Right lobe of liver (tissue), 6 donors: ENCODE measurements around the gene OR1J4. TPM values are rescaled to one million over a fixed set of nuclear protein-coding genes. Genes with fewer than 3 reads are reported as not detected.
"Not testable (repeated sequence)": the region's sequence is repeated elsewhere in the genome, so short reads cannot be mapped to it uniquely, and the experiment has no call there.

Source experiments
- ATAC-seq, 4 donors: fragments of 200-7000 bp; cut with Tn5 transposase; one replicate each; pipeline ENCODE4 v1.9.1; 2020; ENCODE audit warnings: mild to moderate bottlenecking in 4 of 4, moderate library complexity in 4 of 4
- DNase-seq, 3 donors: peaks; one replicate each; pipeline ENCODE4 v3.0.0-alpha.2; 2020
- H3K27ac ChIP-seq, 3 donors: fragments of 200-600 bp; one replicate each; pipeline ENCODE4 v1.8.0; 2022
- H3K27me3 ChIP-seq, 2 donors: fragments of 200-600 bp; one replicate each; pipeline ENCODE4 v1.8.0; 2022
- H3K36me3 ChIP-seq, 4 donors: fragments of 200-600 bp; sonication (generic) in 1 of 4; one replicate each; pipeline versions ENCODE4 v1.5.1 to v1.8.0; 2017 to 2022; ENCODE audit warnings: control low read depth in 1 of 4
- H3K4me1 ChIP-seq, 4 donors: fragments of 200-600 bp; sonication (generic) in 1 of 4; one replicate each; pipeline versions ENCODE4 v1.5.1 to v1.8.0; 2017 to 2022; ENCODE audit warnings: control low read depth in 1 of 4
- H3K4me3 ChIP-seq, 3 donors: fragments of 200-600 bp; one replicate each; pipeline ENCODE4 v1.8.0; 2022
- H3K9me3 ChIP-seq, 4 donors: fragments of 200-600 bp; sonication (generic) in 1 of 4; one replicate each; pipeline versions ENCODE4 v1.5.1 to v1.8.0; 2017 to 2022; ENCODE audit warnings: control low read depth in 1 of 4
- CTCF ChIP-seq, 4 donors: fragments of 200-600 bp in 3 of 4; fragments of 450-650 bp in 1 of 4; IDR thresholded peaks; one replicate each; pipeline versions ENCODE4 v1.5.1 to v1.8.0; 2016 to 2022; ENCODE audit warnings: antibody characterized with exemption in 4 of 4, mild to moderate bottlenecking in 2 of 4
- POLR2A ChIP-seq: fragments of 450-650 bp; IDR thresholded peaks from one replicate; pipeline ENCODE4 v1.6.1; 2017; ENCODE audit warnings: antibody characterized with exemption, mild to moderate bottlenecking
- WGBS: methylation state at CpG from one replicate; pipeline ENCODE4 v1.1.6; 2018; ENCODE audit warnings: low coverage, low lambda C conversion rate; ENCODE audit not compliant: insufficient coverage; ENCODE audit errors: missing lambda C conversion rate; 5-methylcytosine and 5-hydroxymethylcytosine counted together
- intact Hi-C, 2 donors: fragments of 100-400 bp; cut with DNase I; formaldehyde crosslinking; loops; one replicate each; pipeline versions ENCODE4 v1.11.2 to v1.14.1; 2022
- total RNA-seq, 6 experiments: library from RNA; depleted of rRNA in 2 of 6; stranded (reverse); fragments of >200 nt in 2 of 6; fragmentation: NEBNext Ultra II Directional in 3 of 6; extraction: Animal tissue kit (Norgen Biotek cat#: 25700) in 3 of 6; gene quantifications; one replicate each; pipeline versions ENCODE4 v1.1.0 to v1.2.4, GENCODE V29; 2016 to 2023
- donor health status: DM: no; HTN: yes; CAD: no.
- donor health status: DM: no; HTN: no; CAD: no.
- donor health status: DM: no; HTN: no; CAD: no.
- donor health status: DM: no; HTN: yes; CAD: no.
- donor health status: DM: no; HTN: yes; CAD: no.

OR1J4 gene
- total RNA-seq, 6 experiments from 2014 or later, result not detected

GRCh38 chr9:122536134-122536533, 17.2 kb downstream of the OR1J4 start:
- intact Hi-C loops, result no loop called here
- no peaks in the 10 kb centered on the region for H3K4me1 ChIP-seq
- H3K27me3 ChIP-seq, result no peaks in the 10 kb centered on the region
- H3K9me3 ChIP-seq, result peaks cover 0 to 3% (median 0%) of the 10 kb centered on the region in 4 donors
- H3K36me3 ChIP-seq, result no peaks in the 10 kb centered on the region
- 70% methylated on average over 1 of the region's 1 CpG for WGBS
- no peak overlapping the region for H3K4me3 ChIP-seq
- ATAC-seq (no peak), DNase-seq (no peak)
- H3K27ac ChIP-seq, result no peak overlapping the region
- no peak for TF ChIP-seq CTCF (IDR thresholded peaks at IDR 0.05)
- TF ChIP-seq POLR2A, result no peak

GRCh38 chr9:122537066-122537465, 18.1 kb downstream of the OR1J4 start:
- DNase-seq, H3K36me3 ChIP-seq, H3K4me3 ChIP-seq, H3K27ac ChIP-seq, H3K27me3 ChIP-seq, ATAC-seq, H3K9me3 ChIP-seq, H3K4me1 ChIP-seq, intact Hi-C loops: not testable (repeated sequence)
- 53% methylated on average over 7 of the region's 7 CpGs for WGBS

GRCh38 chr9:122538757-122539156, 19.8 kb downstream of the OR1J4 start:
- no peak for TF ChIP-seq POLR2A
- no peak for TF ChIP-seq CTCF (IDR thresholded peaks at IDR 0.05)
- WGBS, result 43% methylated on average over 2 of the region's 2 CpGs
- Histone ChIP-seq H3K4me1 (no peaks in the 10 kb centered on the region), H3K9me3 (peaks cover 0 to 3% (median 0%) of the 10 kb centered on the region in 4 donors), H3K36me3 (no peaks in the 10 kb centered on the region), H3K4me3 (no peak overlapping the region), H3K27ac (no peak overlapping the region), H3K27me3 (no peaks in the 10 kb centered on the region)
- intact Hi-C loops, result no loop called here
- no peak for ATAC-seq
- DNase-seq, result no peak

- no peak for ATAC-seq
- H3K4me1 ChIP-seq, result no peaks in the 10 kb centered on the region
- TF ChIP-seq POLR2A (no peak), CTCF (IDR thresholded peaks at IDR 0.05) (no peak)
- no peak for DNase-seq
- no peaks in the 10 kb centered on the region for H3K36me3 ChIP-seq
- WGBS, result 48% methylated on average over 8 of the region's 8 CpGs
- intact Hi-C loops, result no loop called here
- no peaks in the 10 kb centered on the region for H3K9me3 ChIP-seq
- no peak overlapping the region for H3K4me3 ChIP-seq
- H3K27me3 ChIP-seq, result peaks cover 0 to 9% of the 10 kb centered on the region in 2 donors
- no peak overlapping the region for H3K27ac ChIP-seq
Measured at GRCh38 chr9:122546196-122546595, 27.3 kb downstream of the OR1J4 start.

- Histone ChIP-seq H3K36me3 (no peaks in the 10 kb centered on the region), H3K27me3 (peaks cover 0 to 4% of the 10 kb centered on the region in 2 donors), H3K4me1 (no peaks in the 10 kb centered on the region), H3K4me3 (no peak overlapping the region), H3K9me3 (no peaks in the 10 kb centered on the region), H3K27ac (no peak overlapping the region)
- TF ChIP-seq POLR2A (no peak), CTCF (IDR thresholded peaks at IDR 0.05) (no peak)
- ATAC-seq (no peak), DNase-seq (no peak)
- 37% methylated on average over 4 of the region's 5 CpGs for WGBS
- intact Hi-C loops, result no loop called here
Measured at GRCh38 chr9:122551371-122551770, 32.4 kb downstream of the OR1J4 start.
